GM10847 (cell line): ENCODE data around the gene CCDC89.

Experiments
- POLR2A ChIP-seq: IDR thresholded peaks from 2 replicates; pipeline ENCODE4 v1.6.1; 2011; ENCODE audit not compliant: insufficient read length; ENCODE audit errors: extremely low read depth

Gene CCDC89

DNA sequence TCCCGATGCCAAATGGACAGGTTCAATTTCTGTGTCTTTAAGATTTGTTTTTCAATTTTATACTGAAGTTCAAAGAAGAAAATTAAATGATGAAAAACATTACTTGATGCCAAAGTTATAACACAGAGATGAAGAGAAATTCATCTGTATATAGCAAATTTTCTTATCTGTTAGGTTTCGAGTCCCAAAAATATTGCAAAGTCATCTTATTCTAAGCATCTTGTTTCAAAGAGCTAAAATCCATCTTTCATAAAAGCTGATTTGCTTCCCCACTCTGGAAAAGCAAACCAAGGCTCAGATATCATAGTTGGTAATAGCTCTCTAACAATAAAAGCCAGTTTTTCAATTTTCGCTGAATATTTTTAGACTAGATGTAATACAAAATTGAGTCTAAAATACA, 19.0 kb upstream of the CCDC89 start:
- no peak for TF ChIP-seq POLR2A

DNA sequence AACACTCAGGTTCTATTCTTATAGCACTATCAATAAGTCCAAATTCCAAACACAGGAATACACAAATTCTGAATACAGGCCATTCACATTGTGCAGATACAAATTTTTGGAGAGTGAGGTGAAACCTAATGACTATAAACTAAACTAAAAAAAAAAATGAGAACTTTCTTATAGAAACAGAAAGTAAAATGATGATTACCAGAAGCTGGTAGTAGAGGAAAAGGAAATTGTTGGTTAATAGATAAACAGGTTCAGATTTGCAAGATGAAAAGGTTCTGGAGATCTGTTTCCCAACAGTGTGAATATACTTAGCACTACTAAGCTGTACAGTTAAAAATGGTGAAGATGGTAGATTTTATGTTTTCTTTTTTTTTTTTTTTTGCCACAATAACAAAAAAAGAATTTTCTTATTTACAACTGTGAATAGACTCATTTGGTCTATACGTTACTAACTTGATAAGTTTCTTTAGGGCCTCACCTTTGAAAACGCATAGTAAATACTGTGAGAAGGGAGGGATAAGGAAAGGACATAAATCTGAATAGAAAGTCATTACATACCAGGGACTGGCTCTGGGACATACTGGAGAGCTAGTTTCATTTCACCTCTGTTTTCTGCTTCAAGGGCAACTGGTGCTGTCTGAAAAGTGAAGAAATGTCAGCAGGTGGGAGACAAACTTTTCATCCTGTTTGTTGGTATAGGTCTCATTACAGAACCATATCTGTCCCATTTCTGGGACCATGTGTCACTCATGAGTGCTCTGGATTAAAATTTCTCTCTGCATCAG, 14.2 kb upstream of the CCDC89 start:
- no peak for TF ChIP-seq POLR2A

DNA sequence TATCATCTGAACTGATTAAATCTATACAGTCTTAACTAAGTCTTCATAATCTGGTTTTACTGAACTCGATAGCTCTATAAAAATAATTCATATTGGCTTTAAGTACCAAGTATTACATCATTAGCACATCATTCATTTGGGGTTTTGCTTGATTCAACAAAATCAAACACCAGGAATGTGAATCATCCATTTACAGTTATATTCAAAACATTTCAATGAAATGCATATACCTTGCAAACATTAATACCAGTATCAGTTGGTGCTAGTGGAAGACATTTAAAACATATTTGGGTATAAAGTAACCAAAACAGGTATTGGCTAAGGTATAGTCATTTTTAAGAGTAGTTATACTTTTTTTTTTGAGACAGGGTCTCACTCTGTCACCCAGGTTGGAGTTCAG, 12.2 kb upstream of the CCDC89 start:
- no peak for TF ChIP-seq POLR2A

DNA sequence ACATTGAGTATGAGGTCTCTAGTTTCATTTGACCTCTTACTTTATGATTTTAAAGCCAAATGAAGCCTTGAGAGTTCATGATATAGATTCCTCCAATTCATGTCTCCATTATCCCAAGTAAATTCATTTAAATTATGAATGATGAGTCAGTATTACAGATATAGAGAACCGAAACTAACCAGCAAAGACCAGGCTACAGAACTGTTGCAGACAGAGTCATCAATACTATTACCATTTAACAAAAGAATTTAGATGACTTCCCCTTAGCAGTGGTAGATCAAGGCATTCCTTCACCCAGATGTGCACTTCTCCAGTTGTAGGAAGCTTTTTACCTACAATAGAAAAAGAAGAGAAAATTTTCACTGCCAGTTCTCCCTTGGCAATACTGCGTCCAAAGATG, 11.8 kb upstream of the CCDC89 start:
- TF ChIP-seq POLR2A = no peak

DNA sequence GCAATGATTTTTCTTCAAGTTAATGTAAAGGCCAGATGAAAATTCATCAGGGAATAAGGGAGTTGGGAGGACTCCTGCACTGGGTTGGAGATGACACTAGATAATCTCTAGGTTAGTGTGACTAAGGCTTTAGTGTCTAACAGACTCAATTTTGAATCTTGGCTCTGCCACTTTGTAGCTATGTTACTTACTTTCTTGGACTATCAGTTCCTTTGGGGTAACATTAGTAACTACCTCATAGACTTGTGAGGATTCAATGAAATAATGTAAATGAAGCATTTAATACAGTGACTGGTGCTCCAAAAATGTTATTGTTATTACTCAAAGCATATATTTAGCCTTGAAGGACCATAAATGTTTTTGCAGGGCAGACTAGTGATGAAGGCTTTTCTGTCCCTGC, 9.6 kb upstream of the CCDC89 start:
- TF ChIP-seq POLR2A = no peak

DNA sequence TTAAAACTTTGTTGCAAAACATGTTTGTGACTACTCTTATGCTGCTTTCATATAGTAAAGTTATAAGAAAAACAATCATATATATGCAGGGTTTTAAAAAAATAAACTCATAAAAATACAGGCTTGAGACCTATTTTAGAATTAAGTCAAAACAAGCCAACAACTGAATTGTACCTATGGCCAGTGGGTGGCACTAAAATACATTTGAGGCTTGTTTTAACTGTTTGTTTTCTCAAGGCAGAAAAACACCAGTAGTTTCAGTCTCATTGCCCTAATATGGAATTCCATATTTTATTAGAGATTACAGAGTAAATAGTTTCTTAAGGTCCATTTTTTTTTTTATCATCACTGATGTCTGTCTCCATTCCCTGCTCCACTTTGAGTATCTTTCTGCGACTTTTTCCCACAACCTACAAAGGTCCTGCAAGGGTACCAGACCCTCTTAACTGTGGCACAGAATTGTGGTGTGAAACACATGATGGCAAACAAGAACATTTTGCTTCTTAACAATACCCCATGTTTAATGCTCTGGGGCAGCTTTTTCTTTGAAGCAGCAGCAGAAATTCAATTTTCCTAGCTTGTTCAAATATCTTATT, 8.5 kb upstream of the CCDC89 start:
- TF ChIP-seq POLR2A = no peak

DNA sequence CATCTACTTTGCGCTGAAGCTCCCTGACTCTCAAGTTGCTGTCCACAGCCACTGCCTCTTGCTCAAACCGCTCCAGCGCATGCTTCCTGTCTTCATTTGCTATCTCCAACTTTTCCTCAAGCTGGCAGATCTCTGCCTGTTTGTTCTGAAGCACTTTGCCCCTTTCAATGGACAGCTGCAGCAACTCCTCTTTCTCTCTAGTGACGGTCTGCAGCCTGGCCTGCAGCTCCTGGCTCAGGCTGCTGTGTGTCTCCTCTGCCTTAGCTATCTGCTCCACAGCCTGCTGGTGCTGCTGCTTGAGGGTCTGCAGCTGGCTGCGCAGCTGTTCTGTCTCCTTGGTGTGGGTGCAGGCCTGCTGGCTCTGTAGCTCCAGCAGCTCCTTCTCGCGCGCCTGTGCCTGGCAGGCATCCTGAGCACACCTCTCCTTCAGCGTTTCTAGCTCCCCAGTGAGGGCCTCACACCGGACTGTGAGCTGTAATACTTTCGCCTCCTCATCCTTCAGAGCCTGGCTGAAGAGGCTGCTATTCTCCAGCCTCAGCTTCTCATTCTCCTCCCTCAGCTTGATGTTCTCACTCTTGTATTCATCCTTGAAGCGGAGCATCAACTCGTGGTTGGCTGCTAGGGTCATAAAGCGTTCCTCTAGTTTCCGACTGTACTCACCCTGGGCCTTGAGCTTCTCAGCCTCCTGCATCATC, 723 bp downstream of the CCDC89 start:
- no peak for TF ChIP-seq POLR2A

DNA sequence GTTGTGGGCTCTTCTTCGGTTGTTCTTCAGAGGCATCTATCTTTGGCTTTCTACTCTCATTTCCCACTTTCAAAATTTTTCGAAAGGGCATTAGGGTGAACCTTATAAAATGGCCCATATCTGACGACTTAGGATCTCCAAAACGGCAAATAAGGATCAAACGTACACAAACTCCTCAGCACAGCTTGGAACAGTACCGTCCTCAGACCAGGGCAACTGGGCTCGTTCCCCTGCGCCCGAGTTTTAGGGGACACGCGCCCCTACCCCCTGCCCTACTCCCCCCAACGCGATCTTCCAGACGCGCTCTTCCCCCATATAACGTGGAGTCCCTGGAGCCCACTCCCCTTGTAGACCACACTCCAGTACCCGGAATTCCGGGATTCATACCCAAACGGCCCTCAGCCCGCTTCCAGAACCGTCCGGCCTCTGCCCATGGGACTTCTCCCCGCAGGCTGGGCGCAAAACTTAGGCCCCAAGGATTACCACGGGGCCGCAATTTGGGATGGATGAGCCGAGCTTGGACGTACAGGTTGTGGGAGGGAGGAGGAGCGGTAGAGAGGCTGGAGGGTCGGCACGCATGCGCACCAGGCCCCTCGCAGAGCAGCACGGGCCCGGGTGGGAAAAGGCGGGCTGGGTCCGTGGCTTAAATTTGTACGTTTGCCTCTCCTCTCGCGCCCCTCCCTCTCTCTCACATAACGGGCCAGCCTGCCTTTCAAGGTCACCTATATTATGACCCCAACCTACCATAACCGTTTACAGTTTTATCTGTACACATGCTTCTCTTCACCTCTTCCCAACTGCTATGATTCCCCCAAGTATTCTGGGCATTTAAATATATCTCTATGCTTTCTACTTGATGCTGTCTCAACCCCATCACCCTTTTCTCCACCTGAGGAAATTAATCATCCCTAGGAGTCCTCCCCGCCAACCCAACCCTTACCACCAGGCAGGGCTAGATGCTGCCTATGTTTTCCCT, 3.4 kb downstream of the CCDC89 start:
- TF ChIP-seq POLR2A = no peak

DNA sequence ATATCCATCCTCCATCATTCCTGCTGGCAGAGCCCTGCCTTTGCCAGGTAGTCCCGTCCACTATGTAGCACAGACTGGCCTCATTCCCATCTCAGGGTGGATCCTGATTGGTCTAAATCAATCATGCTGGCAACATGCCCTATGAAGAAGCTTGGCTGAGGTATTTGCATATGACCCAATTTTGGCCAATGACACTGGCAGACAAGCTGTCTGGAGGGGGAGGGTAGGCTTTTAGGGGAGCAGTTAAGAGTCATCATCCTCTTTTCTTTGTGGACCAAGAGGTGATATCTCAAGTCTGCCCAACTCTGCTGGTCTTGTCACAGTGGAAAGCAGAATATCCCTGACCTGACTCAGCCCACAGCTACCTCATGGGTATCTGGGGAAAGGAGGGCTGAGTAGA, 5.1 kb downstream of the CCDC89 start:
- TF ChIP-seq POLR2A = no peak

DNA sequence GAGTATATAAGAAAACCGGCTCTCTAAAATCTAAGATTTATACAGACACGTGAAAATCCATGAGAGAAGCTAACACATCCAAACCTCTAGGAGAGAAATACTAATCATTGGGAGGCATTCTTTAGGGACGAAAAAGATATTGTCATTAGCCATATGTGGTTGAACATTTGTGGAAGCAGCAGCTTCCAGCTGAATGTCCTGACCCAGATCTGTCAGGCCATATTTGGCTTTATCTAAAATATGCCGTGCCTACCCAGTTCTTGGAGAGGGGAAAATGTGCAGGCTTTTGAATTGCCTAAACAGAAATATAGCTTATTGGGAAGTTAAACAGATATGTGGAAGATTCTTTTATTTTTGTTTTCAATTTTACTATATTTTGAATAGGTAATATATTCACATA, 6.4 kb downstream of the CCDC89 start:
- TF ChIP-seq POLR2A = no peak

DNA sequence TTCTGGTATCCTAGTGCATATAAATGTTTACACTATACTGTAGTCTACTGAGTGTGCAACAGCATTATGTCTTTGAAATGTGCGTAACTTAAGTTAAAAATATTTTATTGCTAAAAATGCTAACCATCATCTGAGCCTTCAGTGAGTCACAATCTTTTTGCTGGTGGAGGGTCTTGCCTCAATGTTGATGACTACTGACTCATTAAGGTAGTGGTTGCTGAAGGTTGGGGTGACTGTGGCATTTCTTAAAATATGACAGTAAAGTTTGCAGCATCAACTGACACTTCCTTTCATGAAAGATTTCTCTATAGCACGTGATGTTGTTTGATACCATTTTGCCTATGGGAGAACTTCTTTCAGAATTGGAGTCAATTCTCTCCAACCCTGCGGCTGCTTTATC, 12.6 kb downstream of the CCDC89 start:
- TF ChIP-seq POLR2A = no peak

DNA sequence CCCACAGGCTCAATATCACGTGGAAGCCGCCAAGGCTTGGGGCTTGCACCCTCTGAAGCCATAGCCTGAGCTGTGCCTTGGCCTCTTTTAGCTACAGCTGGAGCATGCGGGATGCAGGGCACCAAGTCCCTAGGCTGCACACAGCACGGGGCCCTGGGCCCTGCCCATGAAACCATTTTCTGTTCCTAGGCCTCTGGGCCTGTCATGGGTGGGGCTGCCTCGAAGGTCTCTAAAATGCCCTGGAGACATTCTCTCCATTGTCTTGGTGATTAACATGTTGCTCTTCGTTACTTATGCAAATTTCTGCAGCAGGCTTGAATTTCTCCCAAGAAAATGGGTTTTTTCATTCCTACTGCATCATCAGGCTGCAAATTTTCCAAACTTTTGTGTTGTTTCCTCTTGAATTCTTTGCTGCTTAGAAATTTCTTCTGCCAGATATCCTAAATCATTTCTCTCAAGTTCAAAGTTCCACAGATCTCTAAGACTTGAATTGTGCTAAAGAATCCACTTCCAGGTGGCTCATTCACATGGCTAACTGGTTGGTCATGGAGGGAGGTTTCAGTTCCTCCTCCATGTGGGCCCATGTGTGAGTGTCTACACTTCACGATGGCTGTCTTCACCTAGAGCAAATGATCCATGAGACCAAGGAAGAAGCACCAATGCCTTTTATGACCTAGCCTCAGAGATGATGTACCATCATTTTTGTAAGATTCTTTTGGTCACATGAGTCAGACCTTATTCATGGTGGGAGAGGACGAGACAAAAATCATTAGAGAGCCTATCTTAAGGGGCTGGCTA, 13.7 kb downstream of the CCDC89 start:
- no peak for TF ChIP-seq POLR2A

DNA sequence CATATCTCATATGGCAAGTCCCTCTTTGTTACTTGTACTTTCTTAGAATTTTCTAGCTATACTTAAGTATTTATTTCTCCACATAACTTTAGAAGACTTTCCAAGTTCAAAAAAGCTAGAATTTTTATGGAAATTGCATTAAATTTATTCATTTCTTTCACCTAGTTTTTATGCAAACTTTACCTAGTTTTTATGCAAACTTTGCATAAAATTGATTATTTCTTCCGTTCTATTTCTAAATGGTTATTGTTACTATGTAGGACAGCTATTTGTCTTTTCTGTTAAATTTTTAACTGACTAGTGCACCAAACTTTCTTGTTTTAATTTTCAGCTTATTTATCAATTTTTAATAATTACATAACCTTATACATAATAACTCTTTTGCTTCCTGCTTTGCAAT, 17.8 kb downstream of the CCDC89 start:
- TF ChIP-seq POLR2A = no peak

DNA sequence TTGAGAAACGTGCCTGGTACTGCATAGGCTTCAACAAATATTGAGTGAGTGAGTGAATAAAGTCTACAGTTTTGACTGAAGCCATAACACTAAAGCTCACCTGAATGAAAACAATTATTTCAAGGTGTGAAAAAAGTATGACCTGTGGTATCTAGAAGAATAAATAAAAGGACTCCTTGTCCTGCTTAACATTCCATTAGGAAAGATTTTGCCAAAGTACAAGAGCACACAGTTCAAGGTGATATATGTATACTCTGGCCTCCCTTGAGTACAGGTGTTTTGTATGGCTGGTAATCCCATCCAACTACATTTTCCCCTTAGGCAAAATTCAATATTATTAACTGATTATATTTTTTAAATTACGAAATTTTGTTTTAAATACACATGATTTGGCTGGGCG, 19.3 kb downstream of the CCDC89 start:
- no peak for TF ChIP-seq POLR2A
